HG03064 (cell line): ENCODE data around the gene ARHGAP25.
"Not testable (repeated sequence)": the region's sequence is repeated elsewhere in the genome, so short reads cannot be mapped to it uniquely, and the experiment has no call there.

Experiments
- ATAC-seq: cut with Tn5 transposase; IDR thresholded peaks from one replicate; pipeline ENCODE4 v1.9.1; 2021; ENCODE audit warnings: low read depth; ENCODE audit not compliant: unreplicated experiment

Gene ARHGAP25

GRCh38 chr2:68790600-68790999, 56.0 kb downstream of the ARHGAP25 start:
- no peak for ATAC-seq

GRCh38 chr2:68791914-68792313, 57.3 kb downstream of the ARHGAP25 start:
- ATAC-seq = no peak

- no peak for ATAC-seq
These were observed 58.1 kb downstream of the ARHGAP25 start for GRCh38 chr2:68792751-68793150.

GRCh38 chr2:68796295-68796905, 61.8 kb downstream of the ARHGAP25 start:
- ATAC-seq = no peak

GRCh38 chr2:68798569-68798968, 64.0 kb downstream of the ARHGAP25 start:
- no peak for ATAC-seq

GRCh38 chr2:68799140-68800026, 64.8 kb downstream of the ARHGAP25 start:
- no peak for ATAC-seq

GRCh38 chr2:68800027-68800401, 65.4 kb downstream of the ARHGAP25 start:
- no peak for ATAC-seq

GRCh38 chr2:68800517-68800916, 65.9 kb downstream of the ARHGAP25 start:
- no peak for ATAC-seq

- ATAC-seq = not testable (repeated sequence)
These were observed 67.5 kb downstream of the ARHGAP25 start for GRCh38 chr2:68802161-68802560.

GRCh38 chr2:68805025-68805424, 70.4 kb downstream of the ARHGAP25 start:
- no peak for ATAC-seq

GRCh38 chr2:68806511-68807109, 72.0 kb downstream of the ARHGAP25 start:
- ATAC-seq = no peak

GRCh38 chr2:68807821-68808266, 73.2 kb downstream of the ARHGAP25 start:
- ATAC-seq = no peak

- no peak for ATAC-seq
These were observed 75.0 kb downstream of the ARHGAP25 start for GRCh38 chr2:68809324-68810240.

- no peak for ATAC-seq
These were observed 76.8 kb downstream of the ARHGAP25 start for GRCh38 chr2:68811364-68811763.

GRCh38 chr2:68812251-68812650, 77.6 kb downstream of the ARHGAP25 start:
- ATAC-seq = no peak

GRCh38 chr2:68813596-68813995, 79.0 kb downstream of the ARHGAP25 start:
- ATAC-seq = no peak

- no peak for ATAC-seq
These were observed 82.7 kb downstream of the ARHGAP25 start for GRCh38 chr2:68817306-68817705.

- no peak for ATAC-seq
These were observed 84.9 kb downstream of the ARHGAP25 start for GRCh38 chr2:68819556-68819955.

GRCh38 chr2:68822207-68822872, 87.7 kb downstream of the ARHGAP25 start:
- no peak for ATAC-seq

GRCh38 chr2:68824831-68825230, 90.2 kb downstream of the ARHGAP25 start:
- ATAC-seq = no peak
